HepG2 (cell line): Measurements from ENCODE around the gene TMEM196. TPM values are rescaled to one million over a fixed set of nuclear protein-coding genes. Genes with fewer than 3 reads are reported as not detected.

Experiments
- ATF7 ChIP-seq, 2 experiments: fragments of 450-650 bp in 1 of 2; sonication (generic) in 1 of 2; formaldehyde crosslinking in 1 of 2; IDR thresholded peaks; 2 replicates each; pipeline versions ENCODE4 v1.4.0 to v1.6.1; 2016 to 2020; ENCODE audit warnings: antibody characterized with exemption in 1 of 2, mild to moderate bottlenecking in 1 of 2, missing genetic modification reagents in 1 of 2
- HNF1A ChIP-seq, 2 experiments: sonication (generic) in 1 of 2; formaldehyde crosslinking in 1 of 2; IDR thresholded peaks; 2 replicates each; pipeline versions ENCODE4 v1.4.0 to v1.6.1; 2016 to 2020; ENCODE audit warnings: borderline replicate concordance in 1 of 2, low read depth in 1 of 2, mild to moderate bottlenecking in 1 of 2, missing genetic modification reagents in 1 of 2
- SMAD1 ChIP-seq: sonication (generic); formaldehyde crosslinking; IDR thresholded peaks from 2 replicates; pipeline ENCODE4 v1.4.0; 2020; ENCODE audit warnings: missing genetic modification reagents, low read depth, mild to moderate bottlenecking, borderline replicate concordance
- TSC22D2 ChIP-seq: sonication (generic); formaldehyde crosslinking; IDR thresholded peaks from 2 replicates; pipeline ENCODE4 v1.5.1; 2020; ENCODE audit warnings: missing genetic modification reagents, mild to moderate bottlenecking, borderline replicate concordance
- ZKSCAN8 ChIP-seq: IDR thresholded peaks from 2 replicates; pipeline ENCODE4 v1.6.1; 2016; ENCODE audit warnings: borderline replicate concordance, missing genetic modification reagents, missing compliant biosample characterization
- ZNF460 ChIP-seq: sonication (generic); formaldehyde crosslinking; IDR thresholded peaks from 2 replicates; pipeline ENCODE4 v1.5.1; 2020; ENCODE audit warnings: missing genetic modification reagents, mild to moderate bottlenecking, borderline replicate concordance
- ZNF468 ChIP-seq: sonication (generic); formaldehyde crosslinking; IDR thresholded peaks from 2 replicates; pipeline ENCODE4 v1.8.0; 2022; ENCODE audit warnings: mild to moderate bottlenecking, moderate library complexity, missing genetic modification reagents
- ZNF512B ChIP-seq: sonication (generic); formaldehyde crosslinking; IDR thresholded peaks from 2 replicates; pipeline ENCODE4 v1.5.1; 2020; ENCODE audit warnings: missing genetic modification reagents, mild to moderate bottlenecking, borderline replicate concordance
- polyA plus RNA-seq, 8 experiments: library from polyadenylated mRNA; depleted of rRNA in 3 of 8; stranded (reverse) in 7 of 8; unstranded in 1 of 8; fragments of >200 nt; fragmentation: Illumina TruSeq in 4 of 8; extraction: Trizol in 4 of 8; gene quantifications; 2 replicates each; pipeline versions ENCODE4 v1.2.1 to v1.2.3, GENCODE V29; 2011 to 2016; ENCODE audit warnings: low read depth in 4 of 8, missing spikeins in 1 of 8, mixed read lengths in 1 of 8; ENCODE audit not compliant: insufficient read depth in 1 of 8
- total RNA-seq, 5 experiments: library from RNA; depleted of rRNA; stranded (reverse); fragments of >200 nt; fragmentation: Illumina TruSeq; extraction: Trizol; gene quantifications; 2 replicates each; pipeline ENCODE4 v1.2.3, GENCODE V29; 2016; ENCODE audit warnings: low read depth in 1 of 5

The TMEM196 gene
- total and polyA plus RNA-seq, 2 of the 13 experiments (the other 11 are each of a cell fraction or from before 2014, with no cell fraction given) = not detected

DNA sequence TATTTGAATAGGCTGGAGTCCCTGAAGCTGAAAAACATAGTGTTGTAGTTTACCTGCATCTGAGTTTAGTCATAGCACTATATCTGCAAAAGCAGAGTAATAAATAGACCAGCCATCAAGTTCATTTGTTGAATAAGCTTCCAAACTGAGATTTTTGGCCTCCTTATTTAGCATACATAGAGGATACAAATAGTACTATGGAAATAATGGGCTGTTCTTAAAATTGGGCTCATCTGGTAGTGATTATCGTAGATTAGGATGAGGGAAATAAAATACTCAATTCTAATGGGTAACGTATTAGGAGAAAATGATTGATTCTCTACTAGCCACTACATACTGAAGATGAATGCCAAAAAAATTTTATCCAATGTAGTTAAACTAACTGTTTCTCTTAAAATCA lies 41.4 kb upstream of the TMEM196 start (continued):
- TF ChIP-seq ZNF512B (CRISPR knock-in tag) (no peak), ATF7 (IDR thresholded peaks at IDR 0.05) (no peak), ATF7 (CRISPR knock-in tag; IDR thresholded peaks at IDR 0.05) (no peak), HNF1A (IDR thresholded peaks at IDR 0.05; ENCODE audit: low read depth) (no peak), HNF1A (CRISPR knock-in tag; IDR thresholded peaks at IDR 0.05; ENCODE audit: borderline replicate concordance) (no peak), SMAD1 (CRISPR knock-in tag) (no peak), TSC22D2 (no peak), ZNF460 (CRISPR knock-in tag) (no peak), ZNF468 (CRISPR knock-in tag) (no peak), ZKSCAN8 (CRISPR knock-in tag) (no peak)
